Measurements from ENCODE around the gene EXOSC3.

EXOSC3 gene

DNA sequence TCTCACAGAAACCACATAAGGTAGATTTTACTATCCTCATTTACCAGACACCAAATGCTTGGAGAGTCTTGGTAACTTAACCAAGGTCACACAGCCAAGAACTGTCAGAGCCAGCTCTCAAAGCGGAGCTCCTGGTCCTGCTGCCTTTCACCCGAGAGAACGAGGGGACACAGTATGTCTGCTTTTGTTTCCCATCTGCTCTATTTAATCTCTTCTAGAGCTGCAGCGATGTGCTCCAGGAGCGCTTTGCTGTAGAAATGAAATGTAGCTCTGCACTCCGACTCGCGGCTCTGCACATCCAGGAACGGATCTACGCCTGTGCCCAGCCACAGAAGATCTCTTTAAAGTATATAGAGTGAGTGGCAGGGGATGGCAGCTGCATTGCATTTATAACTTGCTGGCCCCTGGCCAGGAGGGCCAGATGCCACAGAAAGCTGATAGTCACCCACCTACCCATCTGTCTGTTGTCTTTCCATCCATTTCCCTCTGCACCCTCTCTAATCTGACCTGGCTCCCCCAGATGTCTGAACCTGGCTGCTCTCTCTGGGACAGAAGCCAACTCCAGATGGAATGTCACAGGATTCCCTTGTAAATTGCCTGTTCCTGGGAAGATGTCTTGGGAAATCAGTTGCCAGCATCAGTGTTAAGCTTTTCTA lies 52.6 kb downstream of the EXOSC3 start:
- DNase-seq (ENCODE audit: low spot score), result peak; percentile 87

DNA sequence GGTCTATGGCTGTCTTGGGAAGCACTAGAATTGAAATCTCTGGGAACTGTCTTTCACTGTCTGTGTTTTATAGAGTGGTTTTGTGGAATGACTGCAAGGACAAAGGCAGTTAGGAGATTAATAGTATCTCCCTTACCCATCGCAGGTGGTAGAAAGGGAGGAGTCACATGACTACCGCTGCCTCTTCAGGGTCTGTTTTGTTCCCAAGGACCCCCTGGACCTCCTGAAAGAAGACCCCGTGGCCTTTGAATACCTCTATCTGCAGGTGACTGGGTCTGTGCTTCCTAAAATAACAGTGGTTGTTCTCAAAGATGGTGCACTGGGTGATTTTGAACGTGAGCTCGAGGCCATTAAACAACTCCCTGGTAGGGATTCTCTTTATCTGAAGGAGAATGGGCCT lies 54.0 kb downstream of the EXOSC3 start:
- DNase-seq (ENCODE audit: low spot score), result no peak

DNA sequence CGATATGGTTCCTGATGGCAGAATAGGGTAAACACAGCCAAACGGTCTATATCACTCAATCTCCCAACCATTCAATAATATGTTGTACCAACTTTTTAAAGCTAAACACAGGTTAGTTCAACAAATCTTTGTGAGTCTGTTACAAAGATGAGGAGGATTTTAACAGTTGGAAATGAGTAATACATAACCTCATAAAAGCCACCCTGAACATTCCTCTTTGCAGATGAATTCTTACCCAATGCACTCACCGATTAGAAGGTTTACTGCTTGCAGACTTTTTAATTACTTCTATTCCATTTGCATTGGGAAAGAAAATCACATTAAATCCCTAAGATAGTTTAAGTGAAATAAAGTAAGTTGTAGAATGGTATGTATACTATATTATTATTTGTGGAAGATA lies 54.6 kb downstream of the EXOSC3 start:
- no peak for DNase-seq (ENCODE audit: low spot score)
